ENCODE results near the gene ORC6.

Gene ORC6

GRCh38 chr16:46701615-46702014, 12.2 kb downstream of the ORC6 start:
- no peak for DNase-seq

DNA sequence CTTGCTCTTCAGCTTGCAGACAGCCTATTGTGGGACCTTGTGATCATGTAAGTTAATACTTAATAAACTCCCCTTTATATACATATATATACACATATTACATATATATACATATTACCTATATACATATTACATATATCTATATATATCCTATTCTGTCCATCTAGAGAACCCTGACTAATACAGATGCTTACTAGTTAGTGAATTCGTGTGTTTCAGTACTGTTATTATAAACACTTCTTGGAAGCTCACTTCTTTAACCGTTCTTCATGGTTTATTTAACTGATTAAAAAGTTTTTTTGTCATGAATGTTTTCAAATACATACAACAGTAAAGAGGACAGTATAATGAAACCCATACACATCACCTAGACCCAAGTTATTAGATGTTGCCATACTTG, 12.6 kb downstream of the ORC6 start:
- no peak for DNase-seq

DNA sequence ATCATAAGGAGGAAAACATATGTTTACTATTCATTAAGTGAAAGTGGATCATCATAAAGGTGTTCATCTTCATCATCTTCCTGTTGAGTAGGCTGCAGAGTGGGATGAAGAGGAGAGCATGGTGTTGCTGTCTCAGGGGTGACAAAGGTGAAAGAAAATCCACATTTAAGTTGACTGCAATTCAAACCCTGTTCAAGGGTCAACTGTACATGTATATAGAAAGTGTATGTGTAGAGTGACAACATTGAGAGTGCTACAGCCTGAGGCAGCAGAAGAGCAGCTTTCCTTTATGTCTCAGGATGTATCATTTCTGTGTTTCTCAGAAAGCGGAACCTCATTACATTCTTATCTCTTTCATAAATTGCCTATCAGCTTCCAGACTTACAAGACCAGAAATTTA, 17.2 kb downstream of the ORC6 start:
- DNase-seq, result no peak

DNA sequence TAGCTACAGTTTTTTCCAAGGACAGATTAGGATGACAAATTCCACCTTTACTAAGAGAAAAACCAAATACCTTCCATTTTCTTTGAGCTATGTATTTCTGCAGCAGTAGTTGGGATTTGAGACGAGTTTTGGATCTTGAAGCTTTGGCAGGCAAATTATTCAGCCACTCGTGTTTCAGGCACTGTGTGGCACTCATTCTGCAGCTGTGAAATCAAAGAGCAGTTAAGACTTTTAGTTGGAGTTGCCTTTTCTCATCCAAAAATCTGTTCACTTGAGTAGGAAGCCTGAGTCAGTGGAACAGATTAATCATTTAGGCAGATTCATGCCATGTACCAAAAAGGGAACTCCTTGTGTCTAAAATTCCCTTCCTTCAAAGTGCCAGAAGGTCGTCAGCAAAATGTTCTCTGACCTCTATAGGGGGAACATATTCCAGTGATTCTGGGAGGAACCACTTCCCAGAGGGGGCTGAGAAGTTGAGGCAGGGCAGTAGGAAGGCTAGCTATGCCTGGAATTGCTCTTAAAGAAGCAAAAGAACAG, 20.1 kb downstream of the ORC6 start:
- DNase-seq, result no peak

DNA sequence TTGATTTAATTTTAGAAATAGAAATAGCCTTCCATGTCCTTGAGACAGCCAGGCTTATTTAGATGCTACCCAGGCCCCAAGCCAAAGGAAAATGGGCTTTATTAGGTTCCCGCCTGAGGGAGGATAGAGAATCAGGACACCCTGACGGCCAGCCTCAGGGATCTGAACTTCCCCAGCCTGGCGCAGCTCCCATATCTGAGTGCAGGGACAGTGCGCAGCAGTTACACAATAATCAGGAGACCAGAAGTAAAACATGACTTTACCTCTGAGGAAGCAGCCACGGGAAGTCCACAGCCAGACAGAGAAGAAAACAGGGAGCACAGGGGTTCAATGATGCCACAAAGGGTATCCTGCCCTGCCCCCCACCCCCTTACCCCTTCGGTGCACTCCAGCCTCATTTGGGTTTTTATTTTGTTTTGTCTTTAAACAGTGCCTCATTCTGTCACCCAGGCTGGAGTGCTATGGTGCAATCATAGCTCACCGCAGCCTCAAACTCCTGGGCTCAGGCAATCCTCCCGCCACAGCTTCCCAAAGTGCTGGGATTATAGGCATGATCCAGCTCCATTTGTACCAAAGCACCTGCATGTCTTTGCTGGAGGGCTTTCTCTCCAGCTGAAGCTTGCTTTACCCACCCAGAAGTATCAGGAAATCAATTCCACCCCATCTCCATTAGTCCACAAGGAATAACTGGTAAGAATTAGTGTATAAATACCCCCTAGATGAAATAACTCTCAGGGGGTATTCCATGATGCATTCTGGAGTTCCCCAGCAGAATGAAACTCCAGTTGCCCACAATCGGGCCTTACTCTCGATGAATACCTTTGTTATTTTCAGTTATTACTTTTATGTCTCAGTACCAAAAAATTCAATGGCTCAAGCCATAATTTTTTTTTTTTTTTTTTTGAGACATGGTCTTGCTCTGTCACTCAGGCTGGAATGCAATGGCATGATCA, 21.9 kb downstream of the ORC6 start:
- DNase-seq, result no peak

DNA sequence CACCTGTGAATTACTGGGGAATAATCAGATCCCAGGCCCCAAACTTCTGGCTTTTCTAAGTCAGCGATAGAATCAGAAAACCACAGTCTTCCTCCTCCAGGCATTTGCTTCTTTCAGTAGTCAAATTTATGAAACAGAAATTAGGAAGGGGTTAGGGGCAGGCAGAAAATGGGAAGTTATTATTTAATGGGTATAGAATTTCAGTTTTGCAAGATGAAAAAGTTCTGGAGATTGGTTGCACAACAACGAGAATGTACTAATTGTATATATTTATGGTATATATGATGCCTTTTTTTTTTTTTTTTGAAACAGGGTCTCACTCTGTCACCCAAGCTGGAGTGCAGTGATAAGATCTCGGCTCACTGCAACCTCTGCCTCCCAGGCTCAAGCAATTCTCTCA, 23.5 kb downstream of the ORC6 start:
- no peak for DNase-seq

DNA sequence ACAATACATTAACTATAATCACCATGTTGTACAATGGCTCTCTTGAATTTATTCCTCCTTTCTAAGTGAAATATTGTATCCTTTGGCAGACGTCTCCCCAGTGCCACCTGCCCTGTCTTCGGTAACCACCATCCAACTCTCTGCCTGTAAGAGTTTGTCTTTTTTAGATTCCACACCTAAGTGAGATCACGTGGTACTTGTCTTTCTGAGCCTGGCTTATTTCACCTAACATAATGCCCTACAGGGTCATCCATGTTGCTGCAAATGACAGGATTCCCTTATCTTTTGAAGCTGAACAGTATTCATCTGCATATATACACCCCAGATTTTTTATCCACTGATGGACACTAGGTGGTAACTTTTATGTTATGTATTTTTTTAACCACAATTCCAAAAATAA, 24.2 kb downstream of the ORC6 start:
- no peak for DNase-seq

GRCh38 chr16:46714797-46715591, 25.5 kb downstream of the ORC6 start:
- DNase-seq, result no peak

GRCh38 chr16:46715769-46716305, 26.4 kb downstream of the ORC6 start:
- DNase-seq, result no peak

DNA sequence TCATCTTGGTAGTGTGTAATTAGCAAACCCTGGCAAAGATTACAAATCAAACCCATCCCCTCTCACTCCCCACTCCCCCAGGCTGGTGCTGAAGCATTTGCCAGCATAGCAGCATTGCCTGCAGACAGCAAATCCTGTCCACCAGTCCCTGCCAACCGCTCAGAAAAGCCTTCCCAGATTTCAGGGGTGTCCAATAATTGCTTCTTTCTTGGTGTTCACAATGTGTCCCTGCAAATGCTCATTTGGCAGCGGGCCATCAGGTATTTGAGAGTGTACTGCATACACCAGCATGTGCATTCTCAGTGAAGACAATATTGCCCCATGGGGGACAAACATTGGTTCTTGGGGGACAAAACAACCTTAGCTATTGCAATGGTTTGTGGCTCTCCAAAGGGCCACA, 28.2 kb downstream of the ORC6 start:
- no peak for DNase-seq

DNA sequence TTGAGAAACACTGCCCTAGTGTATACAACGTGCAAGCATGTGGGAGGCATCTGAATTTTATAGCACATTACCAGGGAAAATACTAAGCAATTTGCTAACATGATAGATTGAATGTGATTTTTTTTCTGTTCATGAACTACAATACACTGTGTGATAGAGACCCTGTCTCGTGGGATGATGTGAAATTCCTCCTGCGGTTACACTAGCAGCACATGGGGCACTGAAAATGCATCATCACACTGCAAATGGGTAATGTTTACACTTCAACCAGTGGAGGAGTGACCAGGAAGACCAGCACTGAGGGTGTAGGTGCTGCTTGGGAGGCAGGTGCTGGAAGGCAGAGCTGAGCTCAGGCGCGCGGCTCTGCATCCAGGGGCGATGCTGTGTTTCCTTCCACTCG, 28.8 kb downstream of the ORC6 start:
- DNase-seq, result no peak

DNA sequence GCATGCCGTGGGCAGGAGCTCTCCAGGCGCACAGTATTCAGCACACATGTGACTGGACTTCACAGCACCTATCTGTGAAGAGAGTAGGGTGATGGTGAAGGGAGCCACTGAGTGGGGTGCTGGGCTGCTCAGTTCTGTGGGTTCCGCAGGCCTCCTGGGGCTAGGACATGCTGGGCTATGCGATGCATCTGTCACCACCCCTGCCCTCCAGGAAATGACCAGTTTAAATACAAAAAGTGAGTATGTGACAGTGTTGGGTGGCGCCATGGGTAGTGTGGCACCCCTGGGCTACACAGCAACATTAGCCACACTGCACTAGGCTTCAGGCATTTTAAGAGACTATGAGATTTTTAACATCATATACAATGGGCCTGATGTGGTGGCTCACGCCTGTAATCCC, 30.1 kb downstream of the ORC6 start:
- no peak for DNase-seq

- DNase-seq, result no peak
Observed at GRCh38 chr16:46720619-46721018, 31.2 kb downstream of the ORC6 start.

DNA sequence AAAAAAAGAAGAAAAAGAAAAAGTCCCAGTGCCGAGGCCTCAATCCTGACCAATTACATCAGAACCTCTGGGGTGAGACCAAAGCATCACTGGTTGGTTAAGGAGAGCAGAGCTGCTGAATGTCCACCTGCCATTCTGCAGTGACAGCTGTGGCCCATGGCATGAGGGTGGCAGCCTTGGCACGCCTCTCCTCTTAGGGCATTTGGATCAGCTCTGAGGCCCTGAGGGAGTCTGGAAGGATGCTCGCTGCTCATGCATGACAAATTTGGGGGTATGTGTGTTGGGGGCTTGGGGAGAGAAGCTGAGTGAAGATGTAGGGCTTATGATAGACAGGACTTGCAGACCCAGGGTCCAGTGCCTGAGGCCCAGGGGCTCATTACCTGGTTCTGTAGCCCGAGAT, 32.4 kb downstream of the ORC6 start:
- DNase-seq, result no peak

DNA sequence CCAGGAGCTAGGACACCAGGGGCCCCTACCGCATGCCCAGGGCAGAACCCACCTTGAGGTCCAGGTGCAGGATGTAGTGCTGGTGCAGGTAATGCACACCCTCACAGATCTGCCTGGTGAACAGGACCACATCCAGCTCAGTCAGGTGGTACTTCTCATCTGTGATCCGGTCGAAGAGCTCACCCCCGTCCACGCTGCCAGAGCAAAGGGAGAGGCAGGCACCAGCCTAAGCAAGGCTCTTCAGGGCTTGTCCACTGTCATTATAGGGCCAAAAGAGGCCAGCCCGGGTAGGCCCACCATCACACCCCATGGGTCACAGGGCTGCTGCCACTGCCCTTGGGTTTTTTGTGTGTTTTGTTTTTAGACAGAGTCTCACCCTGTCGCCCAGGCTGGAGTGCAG, 37.7 kb downstream of the ORC6 start:
- DNase-seq, result no peak

- DNase-seq, result no peak
Observed at GRCh38 chr16:46727630-46728029, 38.2 kb downstream of the ORC6 start.

GRCh38 chr16:46728806-46729205, 39.3 kb downstream of the ORC6 start:
- no peak for DNase-seq

GRCh38 chr16:46729326-46729995, 40.0 kb downstream of the ORC6 start:
- DNase-seq, result no peak

- DNase-seq, result no peak
Observed at GRCh38 chr16:46730126-46730525, 40.7 kb downstream of the ORC6 start.

GRCh38 chr16:46730801-46731690, 41.6 kb downstream of the ORC6 start:
- no peak for DNase-seq

GRCh38 chr16:46731691-46732555, 42.5 kb downstream of the ORC6 start:
- no peak for DNase-seq
